CD4-positive, alpha-beta T cell treated with Interleukin-21 for 1 hour (primary cell): ENCODE data around the gene NT5C1A.
A peak's percentile ranks its signal among the peaks of the same experiment; 100 is the strongest.

Source experiments
- DNase-seq: peaks from one replicate; pipeline ENCODE4 v3.0.0-alpha.2; 2020

NT5C1A gene

GRCh38 chr1:39633422-39633821 is 38.5 kb downstream of the NT5C1A start:
- no peak for DNase-seq

GRCh38 chr1:39632682-39633417 is 39.1 kb downstream of the NT5C1A start:
- DNase-seq: no peak

GRCh38 chr1:39632323-39632681 is 39.6 kb downstream of the NT5C1A start:
- DNase-seq: no peak

- DNase-seq: no peak
These were observed 40.3 kb downstream of the NT5C1A start for GRCh38 chr1:39631361-39632322.

- DNase-seq: no peak
These were observed 43.0 kb downstream of the NT5C1A start for GRCh38 chr1:39628807-39629350.

GRCh38 chr1:39626646-39627045 is 45.3 kb downstream of the NT5C1A start:
- no peak for DNase-seq

- no peak for DNase-seq
These were observed 46.2 kb downstream of the NT5C1A start for GRCh38 chr1:39625462-39626273.

- DNase-seq: no peak
These were observed 46.9 kb downstream of the NT5C1A start for GRCh38 chr1:39625009-39625408.

- DNase-seq: no peak
These were observed 48.9 kb downstream of the NT5C1A start for GRCh38 chr1:39623053-39623452.

GRCh38 chr1:39622427-39622826 is 49.5 kb downstream of the NT5C1A start:
- DNase-seq: no peak

- no peak for DNase-seq
These were observed 51.2 kb downstream of the NT5C1A start for GRCh38 chr1:39620659-39621165.

GRCh38 chr1:39617488-39618049 is 54.3 kb downstream of the NT5C1A start:
- no peak for DNase-seq

- no peak for DNase-seq
These were observed 56.7 kb downstream of the NT5C1A start for GRCh38 chr1:39615086-39615673.

GRCh38 chr1:39614488-39614887 is 57.4 kb downstream of the NT5C1A start:
- no peak for DNase-seq

- DNase-seq: no peak
These were observed 58.7 kb downstream of the NT5C1A start for GRCh38 chr1:39613250-39613649.

- peak; percentile 66 for DNase-seq
These were observed 62.1 kb downstream of the NT5C1A start for GRCh38 chr1:39609618-39610331.
